ENCODE results near the gene SMOC1. TPM values are rescaled to one million over a fixed set of nuclear protein-coding genes. Genes with fewer than 3 reads are reported as not detected.

SMOC1 gene
- total RNA-seq, 3 donors from 2014 or later, result 2.9 to 32.6 (median 5.7) TPM

DNA sequence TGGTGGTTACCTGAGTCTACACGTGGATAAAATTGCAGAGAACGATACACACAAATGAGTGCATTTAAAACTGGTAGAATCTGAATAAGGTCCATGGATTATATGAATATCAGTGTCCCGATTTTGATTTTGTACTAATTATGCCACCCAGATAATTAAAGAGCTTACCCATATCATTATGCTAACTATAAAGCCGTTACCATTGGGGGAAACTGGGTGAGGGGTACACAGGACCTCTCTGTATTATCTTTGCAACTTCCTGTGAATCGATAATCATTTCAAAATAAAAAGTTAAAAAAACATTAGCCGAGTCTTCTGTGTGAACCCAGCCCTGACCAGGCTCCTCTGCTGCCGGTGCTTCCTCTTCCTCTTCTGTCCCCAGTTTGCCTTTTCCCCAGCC, 107.1 kb downstream of the SMOC1 start:
- no peak for DNase-seq (ENCODE audit: low spot score in 2 of 2)
- TF ChIP-seq, protein P1, sequence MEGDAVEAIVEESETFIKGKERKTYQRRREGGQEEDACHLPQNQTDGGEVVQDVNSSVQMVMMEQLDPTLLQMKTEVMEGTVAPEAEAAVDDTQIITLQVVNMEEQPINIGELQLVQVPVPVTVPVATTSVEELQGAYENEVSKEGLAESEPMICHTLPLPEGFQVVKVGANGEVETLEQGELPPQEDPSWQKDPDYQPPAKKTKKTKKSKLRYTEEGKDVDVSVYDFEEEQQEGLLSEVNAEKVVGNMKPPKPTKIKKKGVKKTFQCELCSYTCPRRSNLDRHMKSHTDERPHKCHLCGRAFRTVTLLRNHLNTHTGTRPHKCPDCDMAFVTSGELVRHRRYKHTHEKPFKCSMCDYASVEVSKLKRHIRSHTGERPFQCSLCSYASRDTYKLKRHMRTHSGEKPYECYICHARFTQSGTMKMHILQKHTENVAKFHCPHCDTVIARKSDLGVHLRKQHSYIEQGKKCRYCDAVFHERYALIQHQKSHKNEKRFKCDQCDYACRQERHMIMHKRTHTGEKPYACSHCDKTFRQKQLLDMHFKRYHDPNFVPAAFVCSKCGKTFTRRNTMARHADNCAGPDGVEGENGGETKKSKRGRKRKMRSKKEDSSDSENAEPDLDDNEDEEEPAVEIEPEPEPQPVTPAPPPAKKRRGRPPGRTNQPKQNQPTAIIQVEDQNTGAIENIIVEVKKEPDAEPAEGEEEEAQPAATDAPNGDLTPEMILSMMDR (IDR thresholded peaks at IDR 0.05), result no peak
- TF ChIP-seq POLR2A (IDR thresholded peaks at IDR 0.05) (no peak), POLR2AphosphoS5 (IDR thresholded peaks at IDR 0.05) (no peak)
- H3K4me1 ChIP-seq, result no peaks in the 10 kb centered on the region
- H3K9me3 ChIP-seq, result no peaks in the 10 kb centered on the region
- no peaks in the 10 kb centered on the region for H3K27me3 ChIP-seq
- H3K36me3 ChIP-seq, result no peaks in the 10 kb centered on the region
- intact Hi-C loops (cut with DNase I; ENCODE audit: low total_unique reads), result no loop called here
- H3K4me3 ChIP-seq, result no peak overlapping the region
- H3K27ac ChIP-seq, result no peak overlapping the region

DNA sequence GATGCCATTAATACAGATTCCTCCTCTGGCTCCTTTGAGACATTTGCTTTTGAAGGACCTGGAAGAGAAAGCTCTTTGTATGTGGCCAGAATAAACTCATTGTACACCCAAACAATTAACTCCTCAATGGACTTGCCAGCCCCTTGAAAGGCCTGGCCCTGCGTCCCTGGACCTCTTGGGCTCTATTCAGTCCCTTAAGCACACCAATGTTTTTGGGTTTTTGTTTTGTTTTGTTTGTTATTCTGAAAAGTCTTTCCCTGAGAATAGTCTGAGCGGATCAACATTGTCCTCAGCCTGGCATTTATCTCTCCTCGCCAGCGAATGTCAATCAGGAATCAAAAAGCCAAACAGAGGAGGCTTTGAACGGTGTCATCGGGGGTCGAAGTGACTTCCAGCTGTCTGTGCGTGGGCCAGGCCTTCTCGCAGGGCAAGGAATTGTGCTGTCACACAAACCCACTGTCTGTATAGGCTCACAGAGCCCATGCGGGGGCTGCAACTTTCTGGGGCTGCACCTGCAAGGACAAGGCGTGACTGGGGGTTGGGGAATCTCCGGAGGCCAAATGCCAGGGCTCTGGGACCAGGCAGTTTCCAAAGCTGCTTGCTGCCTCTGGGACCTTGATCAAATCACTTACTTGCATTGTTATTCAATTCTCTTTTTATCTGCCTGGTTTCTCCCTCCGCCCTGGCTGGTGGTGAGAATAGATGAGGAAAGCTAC, 108.3 kb downstream of the SMOC1 start:
- intact Hi-C loops (cut with DNase I; ENCODE audit: low total_unique reads), result no loop called here
- Histone ChIP-seq H3K4me3 (no peak overlapping the region), H3K9me3 (no peaks in the 10 kb centered on the region), H3K36me3 (no peaks in the 10 kb centered on the region), H3K27me3 (no peaks in the 10 kb centered on the region), H3K4me1 (no peaks in the 10 kb centered on the region), H3K27ac (no peak overlapping the region)
- TF ChIP-seq POLR2A (IDR thresholded peaks at IDR 0.05) (no peak), POLR2AphosphoS5 (IDR thresholded peaks at IDR 0.05) (no peak)
- TF ChIP-seq, protein P1 (IDR thresholded peaks at IDR 0.05), result no peak
- no peak for DNase-seq (ENCODE audit: low spot score in 2 of 2)

DNA sequence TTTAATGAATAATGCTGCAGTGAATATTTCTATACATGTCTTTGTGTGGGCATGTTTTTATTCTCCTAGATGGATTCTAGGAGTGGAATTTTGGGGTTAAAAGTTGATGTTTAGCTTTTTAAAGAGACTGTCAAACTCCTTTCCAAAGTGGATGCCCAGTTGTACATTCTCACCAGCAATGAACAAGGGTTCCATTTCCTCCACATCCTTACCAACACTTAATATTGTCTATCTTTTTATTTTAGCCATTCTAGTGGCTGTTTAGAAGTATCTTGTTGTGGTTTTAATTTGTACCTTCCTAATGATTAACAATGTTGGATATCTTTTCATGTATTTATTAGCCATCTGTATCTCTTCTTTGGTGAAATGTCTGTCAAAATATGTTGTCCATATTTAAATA, 109.8 kb downstream of the SMOC1 start:
- intact Hi-C loops (cut with DNase I; ENCODE audit: low total_unique reads), result no loop called here
- Histone ChIP-seq H3K27me3 (no peaks in the 10 kb centered on the region), H3K4me3 (no peak overlapping the region), H3K27ac (no peak overlapping the region), H3K4me1 (no peaks in the 10 kb centered on the region), H3K9me3 (no peaks in the 10 kb centered on the region), H3K36me3 (no peaks in the 10 kb centered on the region)
- no peak for DNase-seq (ENCODE audit: low spot score in 2 of 2)
- TF ChIP-seq, protein P1 (IDR thresholded peaks at IDR 0.05), result no peak
- TF ChIP-seq POLR2A (IDR thresholded peaks at IDR 0.05) (no peak), POLR2AphosphoS5 (IDR thresholded peaks at IDR 0.05) (no peak)

DNA sequence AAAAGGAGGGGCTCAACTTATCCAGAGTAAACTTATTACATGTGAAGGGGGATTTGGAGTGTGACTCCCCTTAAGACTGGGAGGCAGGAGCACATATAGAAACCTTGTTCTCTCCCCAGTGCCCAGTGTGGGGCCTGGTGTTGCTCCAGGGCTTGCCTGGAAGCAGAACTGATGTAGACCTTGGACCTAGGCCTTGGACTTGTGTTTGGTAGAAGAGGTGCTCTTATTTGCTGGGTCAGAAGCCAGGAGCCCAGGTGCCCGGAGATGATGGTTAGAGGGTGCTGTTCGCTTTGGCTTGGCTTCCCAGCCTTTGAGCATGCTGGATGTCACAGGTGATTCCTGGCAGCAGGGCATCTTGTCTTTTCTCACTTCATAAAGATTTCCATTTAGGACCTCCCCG, 110.4 kb downstream of the SMOC1 start:
- H3K27ac ChIP-seq, result no peak overlapping the region
- intact Hi-C loops (cut with DNase I; ENCODE audit: low total_unique reads), result no loop called here

DNA sequence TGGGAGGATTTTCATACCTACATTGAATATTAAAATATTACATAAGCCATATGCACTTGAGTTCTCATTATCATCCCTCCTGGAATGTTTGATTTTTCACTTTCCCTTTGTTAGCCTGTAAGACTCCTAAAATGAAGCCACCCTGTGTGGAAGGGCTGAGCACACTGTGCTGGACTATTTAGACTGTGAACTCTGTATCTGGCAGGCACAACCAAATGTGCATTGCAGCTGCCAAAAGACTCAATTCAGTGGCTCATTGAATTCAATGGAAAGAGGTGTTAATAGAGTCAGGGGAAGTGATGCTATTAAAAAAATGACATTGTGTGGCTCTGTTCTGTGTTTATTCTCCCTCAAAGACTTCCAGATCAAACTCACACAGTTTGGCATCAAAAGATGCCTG, 111.1 kb downstream of the SMOC1 start:
- intact Hi-C loops (cut with DNase I; ENCODE audit: low total_unique reads), result no loop called here
- DNase-seq (ENCODE audit: low spot score in 2 of 2), result no peak
- Histone ChIP-seq H3K4me1 (no peaks in the 10 kb centered on the region), H3K9me3 (no peaks in the 10 kb centered on the region), H3K27me3 (no peaks in the 10 kb centered on the region), H3K36me3 (no peaks in the 10 kb centered on the region), H3K4me3 (no peak overlapping the region), H3K27ac (no peak overlapping the region)
- TF ChIP-seq POLR2AphosphoS5 (IDR thresholded peaks at IDR 0.05) (no peak), POLR2A (IDR thresholded peaks at IDR 0.05) (no peak)
- TF ChIP-seq, protein P1 (IDR thresholded peaks at IDR 0.05), result no peak

More for the DNA sequence above, 110.4 kb downstream of the SMOC1 start:
- H3K27me3 ChIP-seq, result no peaks in the 10 kb centered on the region
- H3K4me3 ChIP-seq, result no peak overlapping the region
- TF ChIP-seq, protein P1 (IDR thresholded peaks at IDR 0.05), result no peak
- TF ChIP-seq POLR2AphosphoS5 (IDR thresholded peaks at IDR 0.05) (no peak), POLR2A (IDR thresholded peaks at IDR 0.05) (no peak)
- H3K36me3 ChIP-seq, result no peaks in the 10 kb centered on the region
- no peaks in the 10 kb centered on the region for H3K4me1 ChIP-seq
- H3K9me3 ChIP-seq, result no peaks in the 10 kb centered on the region
- DNase-seq (ENCODE audit: low spot score in 2 of 2), result no peak
